ENCODE data around the gene CYP3A4. TPM values are rescaled to one million over a fixed set of nuclear protein-coding genes. Genes with fewer than 3 reads are reported as not detected.
"Not testable (repeated sequence)": the region's sequence is repeated elsewhere in the genome, so short reads cannot be mapped to it uniquely, and the experiment has no call there.

Gene CYP3A4
- polyA plus RNA-seq, 1 experiment: not detected

DNA sequence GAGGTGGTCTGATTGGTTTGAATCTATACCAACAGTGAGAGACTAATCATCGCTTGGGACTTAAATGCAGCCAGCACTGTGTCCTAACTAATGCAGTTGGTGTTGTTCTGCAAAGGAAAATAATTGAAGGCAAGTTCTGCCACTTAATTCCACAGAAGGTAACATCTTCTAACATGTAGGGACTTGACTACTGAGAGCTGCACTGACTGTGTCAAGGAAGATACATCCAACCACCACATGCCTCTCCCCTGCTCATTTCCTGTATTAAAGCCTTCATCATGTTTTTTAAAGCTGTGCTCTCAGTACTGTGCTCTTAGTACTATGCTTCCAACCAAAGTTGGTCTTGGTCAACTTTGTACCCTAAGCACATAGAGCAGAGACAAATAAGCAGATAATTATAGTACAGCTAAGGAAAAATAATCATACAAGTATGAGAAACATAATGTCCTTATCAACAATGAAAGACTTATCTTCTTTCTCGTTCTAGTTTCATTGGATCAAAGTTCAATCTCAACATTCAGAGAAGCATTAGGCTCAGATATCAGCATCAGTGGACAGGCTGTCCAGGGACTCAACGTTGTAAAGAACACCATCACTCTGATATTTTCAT, 2.8 kb upstream of the CYP3A4 start:
- no peak for DNase-seq (ENCODE audit: low read depth, low spot score)
- ChIA-PET CTCF (no interaction called here), POLR2A (no interaction called here)
- no peak overlapping the region for H3K4me3 ChIP-seq (ENCODE audit: low read depth, low read length)
- H3K27ac ChIP-seq (ENCODE audit: low read depth, low read length): no peak overlapping the region
- peaks cover 7% of the 10 kb centered on the region for H3K27me3 ChIP-seq (ENCODE audit: control insufficient read depth, insufficient read depth, low read length)
- H3K9me3 ChIP-seq (ENCODE audit: control insufficient read depth, insufficient read depth, low read length): no peaks in the 10 kb centered on the region
- TF ChIP-seq, protein P1, sequence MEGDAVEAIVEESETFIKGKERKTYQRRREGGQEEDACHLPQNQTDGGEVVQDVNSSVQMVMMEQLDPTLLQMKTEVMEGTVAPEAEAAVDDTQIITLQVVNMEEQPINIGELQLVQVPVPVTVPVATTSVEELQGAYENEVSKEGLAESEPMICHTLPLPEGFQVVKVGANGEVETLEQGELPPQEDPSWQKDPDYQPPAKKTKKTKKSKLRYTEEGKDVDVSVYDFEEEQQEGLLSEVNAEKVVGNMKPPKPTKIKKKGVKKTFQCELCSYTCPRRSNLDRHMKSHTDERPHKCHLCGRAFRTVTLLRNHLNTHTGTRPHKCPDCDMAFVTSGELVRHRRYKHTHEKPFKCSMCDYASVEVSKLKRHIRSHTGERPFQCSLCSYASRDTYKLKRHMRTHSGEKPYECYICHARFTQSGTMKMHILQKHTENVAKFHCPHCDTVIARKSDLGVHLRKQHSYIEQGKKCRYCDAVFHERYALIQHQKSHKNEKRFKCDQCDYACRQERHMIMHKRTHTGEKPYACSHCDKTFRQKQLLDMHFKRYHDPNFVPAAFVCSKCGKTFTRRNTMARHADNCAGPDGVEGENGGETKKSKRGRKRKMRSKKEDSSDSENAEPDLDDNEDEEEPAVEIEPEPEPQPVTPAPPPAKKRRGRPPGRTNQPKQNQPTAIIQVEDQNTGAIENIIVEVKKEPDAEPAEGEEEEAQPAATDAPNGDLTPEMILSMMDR (IDR thresholded peaks at IDR 0.05; ENCODE audit: low read depth, low read length): no peak

DNA sequence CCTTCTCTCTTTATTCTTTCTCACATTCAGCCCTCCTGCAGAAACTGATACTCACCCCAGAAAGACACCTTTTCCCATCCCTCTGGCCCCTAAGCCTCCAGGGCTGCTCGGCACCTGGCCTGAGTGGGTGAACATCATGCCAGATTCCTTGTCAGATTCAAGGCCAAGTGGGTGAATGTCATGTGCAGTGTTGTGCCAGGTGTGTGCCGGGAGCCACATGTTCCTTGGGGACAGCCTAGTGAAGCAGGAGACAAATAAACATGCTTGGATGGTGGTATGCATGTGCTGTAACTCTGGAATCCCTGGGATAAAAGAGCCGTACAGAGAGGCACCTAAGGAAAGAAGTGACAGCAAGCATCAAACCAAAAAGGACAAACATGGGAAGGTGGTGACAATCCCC, 1.7 kb upstream of the CYP3A4 start:
- H3K9me3 ChIP-seq (ENCODE audit: control insufficient read depth, insufficient read depth, low read length); POLR2A ChIA-PET; H3K27ac ChIP-seq (ENCODE audit: low read depth, low read length); DNase-seq (ENCODE audit: low read depth, low spot score); H3K4me3 ChIP-seq (ENCODE audit: low read depth, low read length); CTCF ChIA-PET; H3K27me3 ChIP-seq (ENCODE audit: control insufficient read depth, insufficient read depth, low read length): not testable (repeated sequence)

DNA sequence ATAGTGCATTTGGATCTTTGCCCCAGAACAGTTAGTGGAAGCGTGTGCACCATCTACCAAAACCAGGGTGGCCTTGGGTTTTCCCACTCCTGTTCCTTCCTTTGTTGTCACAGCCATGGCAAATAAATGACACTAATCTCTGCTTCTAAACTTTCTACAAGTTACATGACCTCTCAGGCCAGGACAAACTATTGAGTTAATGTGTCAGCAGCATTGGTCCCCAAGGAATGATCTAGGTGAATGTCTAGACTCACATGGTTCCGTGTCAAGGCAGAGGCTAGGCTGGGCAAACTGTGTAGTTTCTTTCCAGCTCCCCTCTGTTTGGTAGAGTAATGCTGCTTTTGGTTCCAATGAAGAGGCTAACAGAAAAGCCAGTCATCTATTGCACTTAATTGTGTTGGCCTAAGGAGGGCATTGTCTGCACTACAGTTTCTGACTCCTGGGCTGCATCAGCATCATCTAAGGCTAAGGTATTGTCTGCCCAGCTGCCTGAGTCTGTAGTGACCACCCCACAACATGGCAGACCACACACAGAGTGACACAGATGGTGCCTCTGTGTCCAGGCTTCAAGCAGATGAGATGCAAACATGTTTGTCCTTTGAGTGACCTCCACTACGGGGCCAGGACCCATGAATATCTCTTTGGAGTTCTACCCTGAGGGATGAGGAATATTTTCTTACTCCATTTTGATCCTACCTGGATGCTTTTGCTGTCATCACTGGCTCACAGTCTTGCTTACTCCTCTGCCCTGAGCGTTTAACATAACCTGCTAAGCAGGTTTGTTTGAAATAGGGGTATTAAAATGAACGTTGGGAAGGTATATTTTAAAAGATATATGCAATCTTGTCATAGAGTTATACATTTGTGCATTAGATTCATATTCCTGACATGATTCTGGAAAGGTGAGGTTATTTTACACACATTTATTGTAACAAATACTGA, 1.7 kb downstream of the CYP3A4 start:
- CTCF ChIA-PET: interaction anchor here (0.6 kb wide), 1 partner anchor 267 kb away, joined by 3 read pairs; no protein-coding TSS in a partner anchor
- no peak for DNase-seq (ENCODE audit: low read depth, low spot score)
- Histone ChIP-seq H3K27me3 (ENCODE audit: control insufficient read depth, insufficient read depth, low read length) (peaks cover 7% of the 10 kb centered on the region), H3K4me3 (ENCODE audit: low read depth, low read length) (no peak overlapping the region), H3K27ac (ENCODE audit: low read depth, low read length) (no peak overlapping the region), H3K9me3 (ENCODE audit: control insufficient read depth, insufficient read depth, low read length) (no peaks in the 10 kb centered on the region)
- TF ChIP-seq, protein P1 (IDR thresholded peaks at IDR 0.05; ENCODE audit: low read depth, low read length): no peak
- POLR2A ChIA-PET: no interaction called here

DNA sequence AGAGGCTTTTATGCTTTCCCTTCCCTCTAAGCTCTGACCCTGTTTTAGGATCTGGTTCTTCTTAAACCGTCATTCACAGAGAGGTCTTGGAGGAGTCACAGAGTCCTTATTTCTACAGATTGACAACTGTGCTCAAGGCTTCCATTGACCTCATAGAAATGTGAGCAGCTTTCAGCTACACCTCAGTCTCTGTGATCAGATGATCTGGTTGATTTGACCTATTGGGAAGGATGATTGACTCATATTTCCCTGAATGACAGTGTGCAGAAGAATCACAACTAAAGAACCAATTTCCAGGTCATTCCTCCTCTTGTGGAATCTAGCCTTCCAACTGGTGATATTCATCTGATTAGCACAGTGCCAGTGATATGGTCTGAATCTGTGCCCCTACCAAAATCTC, 3.4 kb downstream of the CYP3A4 start:
- DNase-seq (ENCODE audit: low read depth, low spot score): no peak
- ChIA-PET POLR2A (no interaction called here), CTCF (no interaction called here)
- H3K27ac ChIP-seq (ENCODE audit: low read depth, low read length): no peak overlapping the region
- no peaks in the 10 kb centered on the region for H3K9me3 ChIP-seq (ENCODE audit: control insufficient read depth, insufficient read depth, low read length)
- TF ChIP-seq, protein P1 (IDR thresholded peaks at IDR 0.05; ENCODE audit: low read depth, low read length): no peak
- peaks cover 7% of the 10 kb centered on the region for H3K27me3 ChIP-seq (ENCODE audit: control insufficient read depth, insufficient read depth, low read length)
- H3K4me3 ChIP-seq (ENCODE audit: low read depth, low read length): no peak overlapping the region

DNA sequence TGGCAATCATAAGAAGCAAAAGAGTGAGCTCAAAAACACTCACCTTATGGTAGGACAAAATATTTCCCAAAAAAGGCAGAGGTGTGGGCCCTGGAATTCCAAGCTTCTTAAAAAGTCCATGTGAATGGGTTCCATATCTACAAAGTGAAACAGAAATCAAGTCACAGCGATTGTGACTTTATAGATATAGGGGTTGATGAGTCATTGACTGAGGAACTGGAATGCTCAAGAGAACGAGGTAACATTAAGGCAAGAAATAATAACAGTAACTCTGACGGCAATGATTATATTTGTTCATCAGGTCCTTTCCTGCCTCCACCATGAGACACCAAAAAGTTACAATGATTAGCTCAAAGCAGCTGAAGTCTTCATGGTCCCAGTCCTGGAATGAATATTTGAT, 4.0 kb downstream of the CYP3A4 start:
- Histone ChIP-seq H3K9me3 (ENCODE audit: control insufficient read depth, insufficient read depth, low read length) (no peaks in the 10 kb centered on the region), H3K27ac (ENCODE audit: low read depth, low read length) (no peak overlapping the region), H3K4me3 (ENCODE audit: low read depth, low read length) (no peak overlapping the region), H3K27me3 (ENCODE audit: control insufficient read depth, insufficient read depth, low read length) (peaks cover 7% of the 10 kb centered on the region)
- ChIA-PET POLR2A (no interaction called here), CTCF (no interaction called here)
- TF ChIP-seq, protein P1 (IDR thresholded peaks at IDR 0.05; ENCODE audit: low read depth, low read length): no peak
- DNase-seq (ENCODE audit: low read depth, low spot score): no peak
